GM13976 (cell line): ENCODE measurements around the gene ZNF384.

Source experiments
- DNase-seq: peaks from one replicate; pipeline ENCODE4 v3.0.0; 2012; ENCODE audit warnings: low spot score
- in situ Hi-C: fragments of 300-500 bp; cut with MboI; formaldehyde crosslinking; loops from one replicate; pipeline ENCODE4 v1.12.0; 2022; ENCODE audit warnings: low sequenced_read_pairs, mixed read lengths, inconsistent platforms; ENCODE audit not compliant: unreplicated experiment
- TF ChIP-seq, protein P1 (sequence below): IDR thresholded peaks from 2 replicates; pipeline ENCODE4 v1.5.1; 2012; ENCODE audit warnings: borderline replicate concordance, mild to moderate bottlenecking; ENCODE audit not compliant: insufficient read depth; ENCODE audit errors: extremely low read depth, missing control alignments, control extremely low read depth

Gene ZNF384

DNA sequence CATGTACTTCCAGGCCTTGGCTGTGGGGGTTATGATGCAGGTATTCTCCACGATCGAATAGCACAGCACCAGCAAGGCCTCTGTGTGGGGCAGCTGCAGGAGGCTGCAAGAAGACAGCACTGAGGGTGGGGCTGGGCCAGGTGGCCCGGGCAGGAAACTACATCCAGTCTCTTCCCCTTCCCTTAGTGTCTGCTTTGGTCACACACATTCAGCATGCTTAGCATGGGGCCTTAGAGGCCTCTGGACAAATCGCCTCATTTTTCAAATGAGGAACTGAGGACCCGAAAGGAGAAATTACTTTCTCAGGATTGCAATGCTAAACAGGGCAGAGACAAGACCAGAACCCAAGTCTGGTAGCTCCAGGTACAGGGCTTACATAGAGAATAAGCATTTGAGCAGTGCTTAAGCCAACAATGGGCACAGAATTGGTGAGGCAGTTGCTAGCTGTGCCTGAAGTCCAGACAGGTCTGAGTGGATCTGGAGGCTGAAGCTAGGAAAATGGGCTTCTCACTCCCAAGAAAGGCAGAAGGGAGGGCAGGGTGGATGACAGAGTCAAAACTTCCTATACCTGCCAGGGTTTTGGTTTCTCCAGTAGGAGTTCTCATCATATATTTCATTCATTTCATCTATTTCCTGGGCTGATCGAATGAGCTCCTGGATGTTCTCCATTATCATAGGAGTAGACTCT is 45.5 kb downstream of the ZNF384 start:
- DNase-seq: no peak
- in situ Hi-C loops: no loop called here
- TF ChIP-seq, protein P1, sequence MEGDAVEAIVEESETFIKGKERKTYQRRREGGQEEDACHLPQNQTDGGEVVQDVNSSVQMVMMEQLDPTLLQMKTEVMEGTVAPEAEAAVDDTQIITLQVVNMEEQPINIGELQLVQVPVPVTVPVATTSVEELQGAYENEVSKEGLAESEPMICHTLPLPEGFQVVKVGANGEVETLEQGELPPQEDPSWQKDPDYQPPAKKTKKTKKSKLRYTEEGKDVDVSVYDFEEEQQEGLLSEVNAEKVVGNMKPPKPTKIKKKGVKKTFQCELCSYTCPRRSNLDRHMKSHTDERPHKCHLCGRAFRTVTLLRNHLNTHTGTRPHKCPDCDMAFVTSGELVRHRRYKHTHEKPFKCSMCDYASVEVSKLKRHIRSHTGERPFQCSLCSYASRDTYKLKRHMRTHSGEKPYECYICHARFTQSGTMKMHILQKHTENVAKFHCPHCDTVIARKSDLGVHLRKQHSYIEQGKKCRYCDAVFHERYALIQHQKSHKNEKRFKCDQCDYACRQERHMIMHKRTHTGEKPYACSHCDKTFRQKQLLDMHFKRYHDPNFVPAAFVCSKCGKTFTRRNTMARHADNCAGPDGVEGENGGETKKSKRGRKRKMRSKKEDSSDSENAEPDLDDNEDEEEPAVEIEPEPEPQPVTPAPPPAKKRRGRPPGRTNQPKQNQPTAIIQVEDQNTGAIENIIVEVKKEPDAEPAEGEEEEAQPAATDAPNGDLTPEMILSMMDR: no peak

DNA sequence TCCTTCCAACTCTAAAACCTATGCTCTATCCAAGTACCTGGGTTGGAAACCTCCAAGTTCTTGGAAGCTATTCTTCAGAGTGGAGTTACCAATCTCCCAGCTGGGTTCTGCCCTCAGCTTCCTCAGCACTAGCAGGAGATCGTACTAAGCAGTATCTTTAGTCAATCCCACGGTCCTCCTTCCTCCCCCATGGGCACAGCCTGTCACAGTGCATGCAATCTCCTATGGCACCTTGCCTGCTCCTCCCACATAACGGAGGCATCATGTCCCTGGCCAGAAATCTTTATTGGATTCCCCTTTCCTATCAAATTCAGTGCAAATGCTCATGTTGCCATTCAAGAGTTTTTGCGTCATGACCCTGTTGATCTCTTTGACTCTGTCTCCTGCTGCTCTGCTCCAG is 48.0 kb downstream of the ZNF384 start:
- TF ChIP-seq, protein P1: no peak
- in situ Hi-C loops: no loop called here

DNA sequence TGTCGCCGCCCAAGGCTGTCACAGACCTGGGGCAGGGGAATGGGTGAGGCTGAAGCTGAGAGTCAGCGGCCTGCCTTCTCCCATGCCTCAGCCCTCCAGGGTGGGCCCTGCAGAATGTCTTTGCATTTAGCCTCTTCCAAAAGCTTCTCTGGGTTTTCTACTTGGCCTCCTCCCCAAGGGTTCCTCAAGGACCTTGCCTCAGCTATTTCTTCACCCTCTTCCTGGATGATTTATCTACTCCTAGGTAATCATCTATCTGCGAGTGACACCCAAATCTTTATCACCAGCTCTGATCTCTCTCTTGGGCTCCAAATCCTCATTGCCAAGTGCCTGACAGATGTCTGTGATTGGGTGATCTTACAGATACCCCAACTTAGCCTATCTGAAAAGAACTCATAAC is 48.7 kb downstream of the ZNF384 start:
- TF ChIP-seq, protein P1: no peak
- DNase-seq: no peak
- in situ Hi-C loops: no loop called here

More for the DNA sequence above, 48.0 kb downstream of the ZNF384 start:
- DNase-seq: no peak

DNA sequence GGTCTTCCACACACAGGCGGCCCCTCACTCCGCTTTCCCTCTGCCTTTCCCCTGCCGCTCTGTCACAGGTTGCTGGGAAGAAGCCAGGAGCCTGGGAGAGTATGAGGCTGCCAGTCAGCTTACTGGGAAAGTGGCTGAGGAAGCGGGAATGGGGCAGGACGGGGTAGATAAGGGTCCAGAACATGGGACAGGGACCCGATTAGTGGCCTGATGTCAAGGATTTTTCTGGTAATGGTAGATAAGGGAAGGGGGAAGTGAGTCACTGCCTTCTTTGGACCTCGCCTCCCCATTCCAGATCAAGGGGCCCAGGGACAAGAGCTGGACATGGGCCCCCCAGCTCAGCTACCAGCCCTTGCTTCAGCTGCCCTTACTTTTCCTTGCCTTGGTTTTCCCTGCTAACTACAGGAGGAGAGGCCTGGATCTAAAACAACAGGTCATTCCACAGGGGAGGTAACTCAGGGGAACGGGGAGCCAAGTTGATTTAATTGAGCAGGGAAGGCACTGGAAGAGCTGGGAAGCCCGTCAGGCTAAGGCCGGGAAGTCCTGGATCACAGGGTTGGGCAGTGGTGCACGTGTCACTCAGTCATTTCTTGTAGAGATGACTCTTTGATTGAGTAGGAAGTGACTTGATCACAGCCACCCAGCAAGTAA is 49.9 kb downstream of the ZNF384 start:
- TF ChIP-seq, protein P1: no peak
- in situ Hi-C loops: no loop called here
- DNase-seq: no peak

DNA sequence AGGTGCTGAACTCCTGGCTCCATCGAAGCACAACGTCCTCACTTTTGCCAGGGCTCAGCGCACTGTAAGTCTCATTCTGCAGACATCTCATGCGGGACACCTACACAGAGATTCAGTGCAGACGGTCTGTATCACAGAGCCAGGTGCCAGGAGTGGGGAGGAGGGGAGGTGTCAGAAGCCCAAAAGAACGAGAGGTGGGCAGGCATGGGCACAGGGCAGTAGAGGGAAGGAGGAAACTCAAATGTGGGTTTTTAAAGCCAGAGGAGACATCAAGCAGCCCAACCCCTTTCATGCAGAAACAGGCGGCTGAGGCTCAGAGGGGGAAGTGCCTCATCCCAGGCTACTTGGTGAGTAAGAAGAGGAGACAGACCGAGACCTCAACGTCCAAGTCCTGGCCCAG is 50.9 kb downstream of the ZNF384 start:
- in situ Hi-C loops: no loop called here
- TF ChIP-seq, protein P1: no peak
- DNase-seq: no peak

DNA sequence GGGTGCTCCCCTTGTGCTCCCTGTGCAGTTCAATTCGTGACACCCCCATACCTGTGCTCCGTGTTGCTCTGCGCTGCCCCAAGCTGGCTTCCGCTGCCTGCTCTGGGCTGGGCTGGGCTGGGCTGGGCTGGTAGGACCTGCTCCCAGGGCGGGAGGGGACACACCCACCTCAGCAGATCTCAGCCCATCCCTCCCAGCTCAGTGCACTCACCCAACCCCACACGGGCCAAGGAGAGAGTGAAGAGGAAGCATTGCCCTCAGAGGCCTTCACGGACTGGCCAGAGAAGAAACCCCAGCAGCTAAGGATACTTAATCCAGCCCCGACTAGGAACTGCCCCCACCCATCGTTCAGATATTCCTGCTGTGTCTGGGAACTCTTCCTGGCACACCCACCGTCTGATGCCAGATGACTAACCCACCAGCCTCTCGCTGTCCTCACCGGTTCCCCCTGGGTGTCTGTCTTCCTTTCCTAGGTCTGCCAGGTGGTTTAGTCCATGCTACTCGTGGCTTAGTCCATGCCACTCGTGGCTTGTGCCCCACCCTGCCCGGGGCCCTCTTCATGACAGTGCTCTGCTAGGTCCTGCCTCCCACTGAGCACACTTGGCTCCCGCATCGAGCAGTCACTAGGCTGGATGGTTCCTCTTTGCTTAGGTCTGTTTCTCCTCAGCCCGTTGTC is 53.2 kb downstream of the ZNF384 start, which contains the start of gene LPAR5:
LPAR5 (minus strand) TSS at position 104 of the 676 bp plus-strand sequence. CDS start 14,711 bp downstream, outside the sequence.
- in situ Hi-C loops: no loop called here
- DNase-seq: peak; percentile 73
- TF ChIP-seq, protein P1: no peak
